ENCODE results near the gene TNNT3. TPM values are rescaled to one million over a fixed set of nuclear protein-coding genes. Genes with fewer than 3 reads are reported as not detected.
A peak's percentile ranks its signal among the peaks of the same experiment; 100 is the strongest.

Gene TNNT3
- total RNA-seq, 4 donors from 2014 or later: 3.2 to 60.6 (median 29.3) TPM; not detected in 1

DNA sequence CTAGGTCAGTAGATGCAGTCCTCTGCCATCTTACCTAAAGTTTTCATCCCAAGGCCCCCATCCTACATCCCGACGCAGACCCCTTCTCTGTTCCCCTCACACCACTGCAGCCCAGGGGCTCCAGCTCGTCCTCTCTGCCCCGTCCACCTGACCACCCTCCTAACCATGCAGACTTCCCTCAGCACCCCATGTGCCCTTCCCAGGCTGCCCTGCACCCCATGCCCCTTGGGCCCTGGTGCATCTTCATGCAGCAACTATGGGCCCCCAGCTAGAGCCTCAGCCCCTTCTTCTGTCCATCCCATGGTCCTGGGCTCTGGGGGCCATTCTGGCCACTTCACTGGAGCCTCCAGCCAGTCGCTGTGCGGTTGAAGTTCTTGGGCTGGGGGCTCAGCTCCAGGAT is 30.7 kb upstream of the TNNT3 start:
- Histone ChIP-seq H3K9me3 (no peaks in the 10 kb centered on the region), H3K27me3 (no peaks in the 10 kb centered on the region), H3K36me3 (no peaks in the 10 kb centered on the region), H3K4me3 (no peak overlapping the region), H3K27ac (peak overlapping the region in 1 of 2 donors; percentile 43), H3K4me1 (no peaks in the 10 kb centered on the region)
- intact Hi-C loops (cut with DNase I; ENCODE audit: low total_unique reads): no loop called here
- no peak for DNase-seq
- TF ChIP-seq POLR2A (IDR thresholded peaks at IDR 0.05) (no peak), CTCF (IDR thresholded peaks at IDR 0.05) (no peak)

- no peaks in the 10 kb centered on the region for H3K27me3 ChIP-seq
- no peak overlapping the region for H3K27ac ChIP-seq
- TF ChIP-seq POLR2A (IDR thresholded peaks at IDR 0.05): no peak
- TF ChIP-seq CTCF (IDR thresholded peaks at IDR 0.05): no peak
- peak in 1 of 2 donors; percentile 26 for DNase-seq
- intact Hi-C loops (cut with DNase I; ENCODE audit: low total_unique reads): no loop called here
- H3K9me3 ChIP-seq: no peaks in the 10 kb centered on the region
- H3K36me3 ChIP-seq: no peaks in the 10 kb centered on the region
- H3K4me3 ChIP-seq: no peak overlapping the region
- no peaks in the 10 kb centered on the region for H3K4me1 ChIP-seq
Measured at GRCh38 chr11:1889224-1889930, 30.1 kb upstream of the TNNT3 start.

GRCh38 chr11:1889941-1890855 is 29.3 kb upstream of the TNNT3 start:
- no peak for TF ChIP-seq CTCF (IDR thresholded peaks at IDR 0.05)
- TF ChIP-seq POLR2A (IDR thresholded peaks at IDR 0.05): no peak
- H3K4me3 ChIP-seq: no peak overlapping the region
- H3K9me3 ChIP-seq: no peaks in the 10 kb centered on the region
- DNase-seq: peak in 1 of 2 donors; percentile 20
- H3K4me1 ChIP-seq: no peaks in the 10 kb centered on the region
- intact Hi-C loops (cut with DNase I; ENCODE audit: low total_unique reads): loop anchor here (10.0 kb wide), 1 partner anchor 55 kb away; the partner anchor contains the start of gene MRPL23
- H3K27ac ChIP-seq: no peak overlapping the region
- H3K36me3 ChIP-seq: no peaks in the 10 kb centered on the region
- H3K27me3 ChIP-seq: no peaks in the 10 kb centered on the region

- Histone ChIP-seq H3K36me3 (no peaks in the 10 kb centered on the region), H3K27ac (peak overlapping the region in 1 of 2 donors; percentile 32), H3K4me1 (no peaks in the 10 kb centered on the region), H3K4me3 (no peak overlapping the region), H3K9me3 (no peaks in the 10 kb centered on the region), H3K27me3 (no peaks in the 10 kb centered on the region)
- TF ChIP-seq POLR2A (IDR thresholded peaks at IDR 0.05) (no peak), CTCF (IDR thresholded peaks at IDR 0.05) (no peak)
- peak in 1 of 2 donors; percentile 20 for DNase-seq
- intact Hi-C loops (cut with DNase I; ENCODE audit: low total_unique reads): loop anchor here (10.0 kb wide), 1 partner anchor 54 kb away; the partner anchor contains the start of gene MRPL23
Measured at GRCh38 chr11:1890856-1891830, 28.4 kb upstream of the TNNT3 start.

Measured in uterus (tissue), 4 donors.